H1 (cell line): ENCODE measurements around the gene VOPP1. TPM values are rescaled to one million over a fixed set of nuclear protein-coding genes. Genes with fewer than 3 reads are reported as not detected.

Experiments used
- USF2 ChIP-seq: IDR thresholded peaks from 2 replicates; pipeline ENCODE4 v1.6.1; 2011; ENCODE audit warnings: low read length, improper control_type of control experiment
- polyA plus RNA-seq, 7 experiments: library from polyadenylated mRNA; depleted of rRNA in 3 of 7; stranded (reverse) in 5 of 7; unstranded in 2 of 7; fragments of >200 nt in 5 of 7; fragments of 200-250 nt in 2 of 7; gene quantifications; 1 replicate in 5 of 7; 2 replicates in 1 of 7; 4 replicates in 1 of 7; pipeline versions ENCODE4 v1.2.1 to v1.2.3, GENCODE V29; 2011 to 2013; ENCODE audit warnings: missing spikeins in 2 of 7, mixed read lengths in 2 of 7
- total RNA-seq: library from RNA; stranded (reverse); fragmentation: NEBNext Ultra II Directional; extraction: Animal tissue kit (Norgen Biotek cat#: 25700); gene quantifications from 2 replicates; pipeline ENCODE4 v1.2.1, GENCODE V29; 2021

The VOPP1 gene
- total and polyA plus RNA-seq, 2 of the 8 experiments (the other 6 are each of a cell fraction or from before 2014, with no cell fraction given), result 44.7 to 83.0 TPM

- no peak for TF ChIP-seq USF2
Measured at GRCh38 chr7:55464422-55464821, 107.9 kb downstream of the VOPP1 start (continued).
